SK-MEL-5 (cell line): ENCODE data around the gene AGFG2. TPM values are rescaled to one million over a fixed set of nuclear protein-coding genes. Genes with fewer than 3 reads are reported as not detected.

Experiments used
- DNase-seq: peaks from one replicate; pipeline ENCODE4 v3.0.0-alpha.2; 2016; ENCODE audit warnings: low read depth, low spot score
- in situ Hi-C: cut with HindIII; loops from 2 replicates; pipeline ENCODE4 v1.10.0; 2016; ENCODE audit warnings: low sequenced_read_pairs, high pct_unique_total_duplicates, low pct_unique_long_range_greater_than_20kb
- total RNA-seq: library from RNA; depleted of rRNA; stranded (reverse); fragments of >200 nt; shearing (Covaris generic); gene quantifications from 2 replicates; pipeline ENCODE4 v1.2.3, GENCODE V29; 2014

AGFG2 gene
- total RNA-seq, 1 experiment from 2014 or later: 18.1 TPM

DNA sequence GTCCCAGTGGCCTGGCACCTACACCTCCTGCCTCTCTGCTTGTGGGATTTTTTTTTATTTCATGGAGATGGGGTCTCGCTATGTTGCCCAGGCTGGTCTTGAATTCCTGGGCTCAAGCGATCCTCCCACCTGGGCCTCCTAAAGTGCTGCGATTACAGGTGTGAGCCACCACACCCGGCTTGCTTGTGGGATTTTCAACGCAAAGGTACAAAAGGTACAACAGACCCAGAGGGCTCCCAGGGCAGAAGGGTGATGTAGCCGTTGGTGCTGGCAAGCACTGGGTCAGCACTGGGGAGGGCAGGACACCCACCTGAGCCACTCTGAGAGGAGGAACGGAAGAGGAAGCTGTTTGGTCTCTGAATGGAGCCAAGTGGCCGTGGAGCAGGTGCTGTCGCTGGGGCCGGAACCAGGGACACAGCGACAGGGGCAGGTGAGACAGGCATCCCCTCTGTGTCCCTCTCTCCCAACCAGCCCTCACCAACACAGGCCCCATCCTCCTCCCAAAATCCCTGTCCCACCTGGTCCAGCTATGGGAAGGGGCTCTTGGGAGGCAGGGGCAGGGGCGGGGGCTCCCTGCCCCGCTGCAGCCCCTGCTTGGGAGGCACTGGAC is 37.5 kb downstream of the AGFG2 start:
- no peak for DNase-seq
- in situ Hi-C loops: no loop called here

GRCh38 chr7:100577103-100577502 is 38.1 kb downstream of the AGFG2 start:
- in situ Hi-C loops: no loop called here
- no peak for DNase-seq

GRCh38 chr7:100577507-100577906 is 38.5 kb downstream of the AGFG2 start:
- in situ Hi-C loops: no loop called here
- no peak for DNase-seq

GRCh38 chr7:100578246-100579183 is 39.5 kb downstream of the AGFG2 start:
- in situ Hi-C loops: no loop called here
- DNase-seq: no peak

- DNase-seq: no peak
- in situ Hi-C loops: no loop called here
Measured at GRCh38 chr7:100580466-100581283, 41.7 kb downstream of the AGFG2 start.

GRCh38 chr7:100582041-100582579 is 43.1 kb downstream of the AGFG2 start:
- no peak for DNase-seq
- in situ Hi-C loops: no loop called here

DNA sequence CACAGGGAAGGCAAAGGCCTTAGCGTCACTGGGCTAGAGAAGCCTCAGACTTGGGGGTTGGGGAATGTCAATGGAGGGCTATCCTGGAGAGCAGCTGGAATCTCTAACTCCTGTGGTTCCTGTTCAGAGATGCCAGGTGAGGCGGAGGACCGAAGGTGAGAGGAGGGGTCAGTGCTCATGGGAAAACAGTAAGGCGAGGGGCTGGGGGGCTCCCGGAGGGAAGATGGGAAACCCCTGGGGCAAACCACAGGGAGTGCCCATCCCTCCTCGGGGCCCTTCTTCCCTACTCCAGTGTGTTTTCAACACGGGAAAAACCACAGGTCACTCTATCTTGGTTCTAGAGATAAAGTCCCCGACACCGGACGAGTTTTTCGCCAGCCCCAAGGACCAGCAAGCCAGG is 43.6 kb downstream of the AGFG2 start:
- DNase-seq: no peak
- in situ Hi-C loops: no loop called here

GRCh38 chr7:100583132-100584053 is 44.4 kb downstream of the AGFG2 start:
- in situ Hi-C loops: no loop called here
- peak; percentile 58 for DNase-seq

DNA sequence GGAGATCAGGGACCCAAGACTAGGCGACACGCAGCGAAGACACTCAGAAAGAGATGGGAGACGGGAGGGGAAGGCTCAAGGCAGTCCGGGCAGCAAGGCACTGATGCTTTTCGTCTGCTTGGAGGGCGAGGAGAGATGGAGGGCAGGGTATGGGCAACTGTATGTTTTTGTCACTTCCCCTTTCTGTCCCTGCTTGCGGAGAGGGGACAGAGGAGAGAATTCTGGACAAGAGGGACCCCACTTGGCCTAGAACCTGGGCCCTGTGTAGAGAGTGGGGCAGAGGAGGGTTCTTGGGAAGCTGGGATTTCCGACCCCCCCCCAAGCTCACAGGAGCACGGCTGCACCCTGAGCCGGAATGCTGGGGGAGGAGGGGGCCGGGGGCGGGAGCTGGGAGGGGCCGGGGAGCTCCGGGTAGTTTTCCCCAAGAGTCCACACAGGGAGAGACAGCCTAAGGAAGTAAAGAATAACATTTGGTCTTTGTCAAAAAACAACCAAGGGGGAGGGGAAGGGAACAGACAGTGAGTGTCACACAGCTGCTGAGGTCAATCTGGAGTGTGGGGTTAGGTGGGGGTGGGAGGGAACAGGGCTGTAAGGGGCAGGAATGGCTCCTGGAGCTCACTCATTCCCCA is 45.2 kb downstream of the AGFG2 start:
- in situ Hi-C loops: no loop called here
- DNase-seq: no peak

GRCh38 chr7:100584683-100585510 is 45.9 kb downstream of the AGFG2 start:
- in situ Hi-C loops: no loop called here

GRCh38 chr7:100585511-100586265 is 46.7 kb downstream of the AGFG2 start, which contains the start of gene LRCH4:
LRCH4 (minus strand) TSS chr7:100586129; CDS start chr7:100586100, 29 bp downstream.
- peak; percentile 43 for DNase-seq
- in situ Hi-C loops: no loop called here

More at GRCh38 chr7:100584683-100585510, 45.9 kb downstream of the AGFG2 start:
- no peak for DNase-seq

- in situ Hi-C loops: no loop called here
Measured at GRCh38 chr7:100586266-100587025, 47.4 kb downstream of the AGFG2 start, which contains the start of gene FBXO24. FBXO24 (plus strand) TSS chr7:100586328; CDS start chr7:100586626, 298 bp downstream.

DNA sequence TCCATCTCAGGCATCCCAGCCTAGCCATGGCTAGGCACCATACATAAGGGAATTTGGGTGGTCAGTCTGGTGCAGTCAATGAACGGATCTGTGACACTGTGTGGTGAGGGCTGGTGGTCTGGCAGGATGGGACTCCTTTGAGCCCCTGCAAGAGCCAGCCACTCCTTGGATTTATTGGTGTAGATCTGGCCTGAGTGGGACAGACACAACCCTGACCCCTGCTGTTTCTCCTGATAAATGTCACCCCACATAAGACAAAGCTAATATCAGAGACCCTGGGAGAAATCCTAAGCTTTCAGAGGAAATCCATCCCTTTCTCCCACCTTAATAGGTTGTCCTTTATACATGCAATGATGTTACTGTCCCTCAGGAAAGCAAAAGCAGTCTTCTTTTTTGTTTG is 49.4 kb downstream of the AGFG2 start:
- peak; percentile 63 for DNase-seq
- in situ Hi-C loops: no loop called here

More at GRCh38 chr7:100586266-100587025, 47.4 kb downstream of the AGFG2 start, which contains the start of gene FBXO24:
- peak; percentile 100 for DNase-seq

DNA sequence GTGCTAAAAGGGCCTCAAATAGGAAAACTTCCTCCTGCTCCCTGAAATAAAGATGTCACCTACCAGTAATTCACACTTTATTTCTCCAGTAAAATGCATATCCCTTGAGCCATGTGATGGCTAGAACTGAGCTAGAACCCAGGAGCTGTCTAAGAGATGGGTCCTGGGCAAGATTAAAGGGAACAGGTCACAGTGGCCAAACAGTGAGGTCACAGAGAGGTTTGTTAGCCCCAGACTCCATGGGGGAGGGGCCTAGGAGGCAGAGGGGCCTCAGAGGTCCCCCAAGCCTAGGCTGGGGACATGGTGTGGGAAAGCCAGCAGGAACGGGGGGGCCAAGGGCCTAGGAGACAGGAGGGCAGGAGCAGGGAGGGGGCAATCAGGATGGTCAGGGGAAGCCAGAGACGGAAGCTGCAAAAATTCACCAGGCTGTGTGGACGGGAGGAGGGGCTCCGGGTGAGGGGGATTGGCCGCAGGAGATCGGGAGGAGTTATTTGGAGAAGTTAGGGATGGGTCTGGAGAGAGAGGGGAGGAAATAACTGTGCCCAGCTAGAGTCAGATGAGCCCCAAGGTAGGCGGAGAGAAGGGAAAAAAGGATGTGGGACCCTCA is 50.4 kb downstream of the AGFG2 start:
- in situ Hi-C loops: no loop called here

More for the DNA sequence above, 50.4 kb downstream of the AGFG2 start:
- DNase-seq: no peak
